C4-2B (cell line): Measurements from ENCODE around the gene RRP1B.

Source experiments
- H3K27ac ChIP-seq: fragments of 450-650 bp; 2 replicates; pipeline ENCODE4 v1.5.1; 2017
- CTCF ChIP-seq: fragments of 450-650 bp; conservative IDR thresholded peaks from 2 replicates; pipeline ENCODE4 v1.5.1; 2017; ENCODE audit warnings: mild to moderate bottlenecking
- ZFX ChIP-seq: fragments of 450-650 bp; IDR thresholded peaks from 2 replicates; pipeline ENCODE4 v1.6.1; 2017

Gene RRP1B

GRCh38 chr21:43726686-43727518 lies 67.5 kb downstream of the RRP1B start:
- TF ChIP-seq ZFX = no peak
- TF ChIP-seq CTCF = no peak
- H3K27ac ChIP-seq = peak overlapping the region; percentile 97

GRCh38 chr21:43727519-43728153 lies 68.3 kb downstream of the RRP1B start:
- peak overlapping the region; percentile 97 for H3K27ac ChIP-seq
- no peak for TF ChIP-seq ZFX
- no peak for TF ChIP-seq CTCF

GRCh38 chr21:43728154-43728466 lies 68.8 kb downstream of the RRP1B start:
- TF ChIP-seq ZFX (no peak), CTCF (no peak)
- H3K27ac ChIP-seq = peak overlapping the region; percentile 97

GRCh38 chr21:43728467-43729390 lies 69.4 kb downstream of the RRP1B start:
- TF ChIP-seq CTCF = no peak
- TF ChIP-seq ZFX = no peak
- H3K27ac ChIP-seq = peak overlapping the region; percentile 97

GRCh38 chr21:43731476-43731875 lies 72.1 kb downstream of the RRP1B start:
- no peak overlapping the region for H3K27ac ChIP-seq
- TF ChIP-seq ZFX (no peak), CTCF (no peak)

- TF ChIP-seq ZFX (no peak), CTCF (no peak)
- H3K27ac ChIP-seq = no peak overlapping the region
These were observed 72.7 kb downstream of the RRP1B start for GRCh38 chr21:43731891-43732711.
